Testis (tissue), 2 donors: ENCODE results near the gene ALPL.

Experiments used
- CTCF ChIP-seq, 3 experiments: fragments of 450-650 bp in 2 of 3; fragments of 200-600 bp in 1 of 3; sonication (generic) in 1 of 3; IDR thresholded peaks; one replicate each; pipeline ENCODE4 v1.5.1; 2016 to 2019; ENCODE audit warnings: antibody characterized with exemption in 3 of 3, mild to moderate bottlenecking in 2 of 3, moderate library complexity in 1 of 3
- POLR2A ChIP-seq: fragments of 450-650 bp; IDR thresholded peaks from one replicate; pipeline ENCODE4 v1.6.1; 2017; ENCODE audit warnings: antibody characterized with exemption, mild to moderate bottlenecking, moderate library complexity

- TF ChIP-seq POLR2A (no peak), CTCF (IDR thresholded peaks at IDR 0.05) (no peak)
Measured at GRCh38 chr1:21619375-21619947, 110.2 kb downstream of the ALPL start.
